ENCODE results near the gene ZNF446.
"Not testable (repeated sequence)": the region's sequence is repeated elsewhere in the genome, so short reads cannot be mapped to it uniquely, and the experiment has no call there.

DNA sequence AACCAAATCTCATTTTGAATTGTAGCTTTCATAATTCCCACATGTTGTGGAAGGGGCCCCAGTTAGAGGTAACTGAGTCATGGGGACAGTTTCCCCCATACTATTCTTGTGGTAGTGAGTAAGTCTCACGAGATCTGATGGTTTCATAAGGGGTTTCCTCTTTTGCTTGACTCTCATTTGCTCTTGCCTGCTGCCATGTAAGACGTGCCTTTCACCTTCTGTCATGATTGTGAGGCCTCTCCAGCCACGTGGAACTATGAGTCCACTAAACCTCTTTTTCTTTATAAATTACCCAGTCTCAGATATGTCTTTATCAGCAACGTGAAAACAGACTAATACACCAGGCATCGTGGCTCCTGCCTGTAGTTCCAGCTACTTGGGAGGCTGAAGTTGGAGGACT, 26.2 kb upstream of the ZNF446 start:
- not testable (repeated sequence) for TF ChIP-seq EZH2phosphoT487 (IDR thresholded peaks at IDR 0.05; ENCODE audit: borderline replicate concordance)
- TF ChIP-seq, protein P1, sequence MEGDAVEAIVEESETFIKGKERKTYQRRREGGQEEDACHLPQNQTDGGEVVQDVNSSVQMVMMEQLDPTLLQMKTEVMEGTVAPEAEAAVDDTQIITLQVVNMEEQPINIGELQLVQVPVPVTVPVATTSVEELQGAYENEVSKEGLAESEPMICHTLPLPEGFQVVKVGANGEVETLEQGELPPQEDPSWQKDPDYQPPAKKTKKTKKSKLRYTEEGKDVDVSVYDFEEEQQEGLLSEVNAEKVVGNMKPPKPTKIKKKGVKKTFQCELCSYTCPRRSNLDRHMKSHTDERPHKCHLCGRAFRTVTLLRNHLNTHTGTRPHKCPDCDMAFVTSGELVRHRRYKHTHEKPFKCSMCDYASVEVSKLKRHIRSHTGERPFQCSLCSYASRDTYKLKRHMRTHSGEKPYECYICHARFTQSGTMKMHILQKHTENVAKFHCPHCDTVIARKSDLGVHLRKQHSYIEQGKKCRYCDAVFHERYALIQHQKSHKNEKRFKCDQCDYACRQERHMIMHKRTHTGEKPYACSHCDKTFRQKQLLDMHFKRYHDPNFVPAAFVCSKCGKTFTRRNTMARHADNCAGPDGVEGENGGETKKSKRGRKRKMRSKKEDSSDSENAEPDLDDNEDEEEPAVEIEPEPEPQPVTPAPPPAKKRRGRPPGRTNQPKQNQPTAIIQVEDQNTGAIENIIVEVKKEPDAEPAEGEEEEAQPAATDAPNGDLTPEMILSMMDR (conservative IDR thresholded peaks at IDR 0.05; ENCODE audit: low read length): not testable (repeated sequence)
